ENCODE measurements around the gene MC1R. TPM values are rescaled to one million over a fixed set of nuclear protein-coding genes. Genes with fewer than 3 reads are reported as not detected.
A peak's percentile ranks its signal among the peaks of the same experiment; 100 is the strongest.

The MC1R gene
- total and polyA plus RNA-seq, 2 experiments from 2014 or later, result 0.74 to 4.3 TPM

GRCh38 chr16:89923640-89924296 is 5.1 kb downstream of the MC1R start:
- H3K9me3 Mint-ChIP-seq, result no peaks in the 10 kb centered on the region
- H3K27me3 ChIP-seq (ENCODE audit: insufficient read depth), result peaks cover 23% of the 10 kb centered on the region
- peaks cover 28% of the 10 kb centered on the region for H3K4me1 ChIP-seq (ENCODE audit: insufficient read depth)
- peak overlapping the region; percentile 92 for H3K4me2 ChIP-seq
- H3K4me3 ChIP-seq, result peak overlapping the region; percentile 86
- H3K4me1 Mint-ChIP-seq, result peaks cover 16% of the 10 kb centered on the region
- no peak overlapping the region for H3K27ac Mint-ChIP-seq
- DNase-seq (ENCODE audit: low spot score) (peak; percentile 66), ATAC-seq (peak; percentile 10)
- peaks cover 8% of the 10 kb centered on the region; the same call in 1 of the 2 replicates for H3F3A ChIP-seq (replicated peaks; ENCODE audit: low read depth)
- H3K36me3 ChIP-seq (ENCODE audit: insufficient read depth), result no peaks in the 10 kb centered on the region
- H4K20me1 ChIP-seq (replicated peaks; ENCODE audit: insufficient read depth), result peaks cover 13% of the 10 kb centered on the region; the same call in 1 of the 2 replicates
- H3K4me3 Mint-ChIP-seq, result peak overlapping the region; percentile 68; the same call in 2 of the 3 replicates
- no peak overlapping the region for H3K27ac ChIP-seq (ENCODE audit: low read depth)
- H2AFZ ChIP-seq, result no peak overlapping the region
- no peak for TF ChIP-seq JUNB (IDR thresholded peaks at IDR 0.05; ENCODE audit: unreplicated experiment)
- TF ChIP-seq ETS1 (IDR thresholded peaks at IDR 0.05), result no peak
- no peak for TF ChIP-seq CTCF (conservative IDR thresholded peaks at IDR 0.05; ENCODE audit: low read depth in 2 of 2)
- no peak for TF ChIP-seq REST (IDR thresholded peaks at IDR 0.05; ENCODE audit: unreplicated experiment)
- no peak for TF ChIP-seq ZNF114 (CRISPR knock-in tag; IDR thresholded peaks at IDR 0.05)
- no peak for TF ChIP-seq CREB1 (CRISPR knock-in tag; IDR thresholded peaks at IDR 0.05; ENCODE audit: low read depth)
- no peak for TF ChIP-seq ZNF331 (CRISPR knock-in tag; IDR thresholded peaks at IDR 0.05; ENCODE audit: low read depth)
- no peak for TF ChIP-seq STAT1 (IDR thresholded peaks at IDR 0.05; ENCODE audit: unreplicated experiment)
- no peak for TF ChIP-seq EZH2 (IDR thresholded peaks at IDR 0.05; ENCODE audit: low read depth, unreplicated experiment)
- no peak for TF ChIP-seq EZH2phosphoT487 (IDR thresholded peaks at IDR 0.05; ENCODE audit: unreplicated experiment)
- no peaks in the 10 kb centered on the region for H3K9me2 ChIP-seq (ENCODE audit: insufficient read depth)
- H3K27me3 Mint-ChIP-seq (ENCODE audit: insufficient read depth, low read depth, poor library complexity), result peaks cover 41% of the 10 kb centered on the region
- H3K79me2 ChIP-seq (replicated peaks; ENCODE audit: insufficient read depth), result peaks cover 19% of the 10 kb centered on the region
- no peaks in the 10 kb centered on the region for H3K36me3 Mint-ChIP-seq (ENCODE audit: low read depth)

All from GM23338 (cell line).